Measurements from ENCODE around the gene AVP. TPM values are rescaled to one million over a fixed set of nuclear protein-coding genes. Genes with fewer than 3 reads are reported as not detected.

AVP gene
- total RNA-seq: not detected in 3 replicates
- long read RNA-seq: 0 reads

GRCh38 chr20:3084283-3084985, at the start of gene AVP:
TSS of gene AVP (minus strand) at chr20:3084724. CDS start at chr20:3084674, 50 bp downstream.
- peak; percentile 77 for DNase-seq (ENCODE audit: low spot score)
- TF ChIP-seq, protein P1, sequence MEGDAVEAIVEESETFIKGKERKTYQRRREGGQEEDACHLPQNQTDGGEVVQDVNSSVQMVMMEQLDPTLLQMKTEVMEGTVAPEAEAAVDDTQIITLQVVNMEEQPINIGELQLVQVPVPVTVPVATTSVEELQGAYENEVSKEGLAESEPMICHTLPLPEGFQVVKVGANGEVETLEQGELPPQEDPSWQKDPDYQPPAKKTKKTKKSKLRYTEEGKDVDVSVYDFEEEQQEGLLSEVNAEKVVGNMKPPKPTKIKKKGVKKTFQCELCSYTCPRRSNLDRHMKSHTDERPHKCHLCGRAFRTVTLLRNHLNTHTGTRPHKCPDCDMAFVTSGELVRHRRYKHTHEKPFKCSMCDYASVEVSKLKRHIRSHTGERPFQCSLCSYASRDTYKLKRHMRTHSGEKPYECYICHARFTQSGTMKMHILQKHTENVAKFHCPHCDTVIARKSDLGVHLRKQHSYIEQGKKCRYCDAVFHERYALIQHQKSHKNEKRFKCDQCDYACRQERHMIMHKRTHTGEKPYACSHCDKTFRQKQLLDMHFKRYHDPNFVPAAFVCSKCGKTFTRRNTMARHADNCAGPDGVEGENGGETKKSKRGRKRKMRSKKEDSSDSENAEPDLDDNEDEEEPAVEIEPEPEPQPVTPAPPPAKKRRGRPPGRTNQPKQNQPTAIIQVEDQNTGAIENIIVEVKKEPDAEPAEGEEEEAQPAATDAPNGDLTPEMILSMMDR (IDR thresholded peaks at IDR 0.05): no peak
- H3K4me3 Mint-ChIP-seq (ENCODE audit: unreplicated experiment): peak within 1 kb of the TSS; percentile 33
- peaks cover 34% of the 10 kb centered on the region for H3K27me3 Mint-ChIP-seq (ENCODE audit: low read depth)
- H3K27ac Mint-ChIP-seq (ENCODE audit: unreplicated experiment): no peak within 1 kb of the TSS
- no peaks in the 10 kb centered on the region for H3K4me1 Mint-ChIP-seq (ENCODE audit: low read depth)
- H3K9me3 Mint-ChIP-seq (ENCODE audit: low read depth): peaks cover 3% of the 10 kb centered on the region
- no peaks in the 10 kb centered on the region for H3K36me3 Mint-ChIP-seq (ENCODE audit: low read depth)

- Mint-ChIP-seq H3K9me3 (ENCODE audit: low read depth) (no peaks in the 10 kb centered on the region), H3K27ac (ENCODE audit: unreplicated experiment) (no peak overlapping the region), H3K4me3 (ENCODE audit: unreplicated experiment) (no peak overlapping the region), H3K4me1 (ENCODE audit: low read depth) (peaks cover 7% of the 10 kb centered on the region), H3K27me3 (ENCODE audit: low read depth) (no peaks in the 10 kb centered on the region), H3K36me3 (ENCODE audit: low read depth) (peaks cover 2% of the 10 kb centered on the region)
- no peak for DNase-seq (ENCODE audit: low spot score)
- TF ChIP-seq, protein P1 (IDR thresholded peaks at IDR 0.05): no peak
Measured at GRCh38 chr20:3134151-3134550, 49.6 kb upstream of the AVP start.

- H3K4me1 Mint-ChIP-seq (ENCODE audit: low read depth): peaks cover 7% of the 10 kb centered on the region
- no peak for DNase-seq (ENCODE audit: low spot score)
Measured at GRCh38 chr20:3133155-3133554, 48.6 kb upstream of the AVP start.

GRCh38 chr20:3130051-3130600, 45.6 kb upstream of the AVP start:
- Mint-ChIP-seq H3K27me3 (ENCODE audit: low read depth) (no peaks in the 10 kb centered on the region), H3K4me1 (ENCODE audit: low read depth) (peaks cover 7% of the 10 kb centered on the region), H3K27ac (ENCODE audit: unreplicated experiment) (no peak overlapping the region), H3K9me3 (ENCODE audit: low read depth) (no peaks in the 10 kb centered on the region), H3K4me3 (ENCODE audit: unreplicated experiment) (no peak overlapping the region), H3K36me3 (ENCODE audit: low read depth) (peaks cover 2% of the 10 kb centered on the region)
- no peak for DNase-seq (ENCODE audit: low spot score)
- TF ChIP-seq, protein P1 (IDR thresholded peaks at IDR 0.05): no peak

More at GRCh38 chr20:3133155-3133554, 48.6 kb upstream of the AVP start:
- Mint-ChIP-seq H3K27me3 (ENCODE audit: low read depth) (no peaks in the 10 kb centered on the region), H3K27ac (ENCODE audit: unreplicated experiment) (peak overlapping the region; percentile 54), H3K4me3 (ENCODE audit: unreplicated experiment) (no peak overlapping the region), H3K9me3 (ENCODE audit: low read depth) (no peaks in the 10 kb centered on the region), H3K36me3 (ENCODE audit: low read depth) (peaks cover under 1% of the 10 kb centered on the region)
- TF ChIP-seq, protein P1 (IDR thresholded peaks at IDR 0.05): no peak

DNA sequence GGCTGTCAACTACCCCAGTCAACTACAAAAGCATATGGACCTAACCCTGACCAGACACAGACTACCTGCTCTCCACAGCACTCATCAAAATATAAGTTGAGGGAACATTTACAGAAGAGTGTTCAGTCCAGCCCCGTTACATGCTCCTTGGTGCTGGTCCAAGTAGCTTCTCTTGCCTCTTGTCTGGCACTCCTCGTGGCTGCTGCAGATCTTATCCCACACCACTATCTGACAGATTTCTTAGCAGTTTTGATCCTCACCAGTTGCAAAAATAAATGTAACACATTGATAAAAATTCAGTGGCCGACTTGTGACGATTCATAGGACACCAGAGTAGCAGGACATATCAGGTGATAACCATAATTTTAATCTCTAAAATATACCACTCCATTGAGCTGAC, 44.6 kb upstream of the AVP start:
- H3K4me1 Mint-ChIP-seq (ENCODE audit: low read depth): peaks cover 7% of the 10 kb centered on the region
- no peaks in the 10 kb centered on the region for H3K9me3 Mint-ChIP-seq (ENCODE audit: low read depth)
- no peak overlapping the region for H3K4me3 Mint-ChIP-seq (ENCODE audit: unreplicated experiment)
- H3K36me3 Mint-ChIP-seq (ENCODE audit: low read depth): peaks cover 2% of the 10 kb centered on the region
- TF ChIP-seq, protein P1 (IDR thresholded peaks at IDR 0.05): no peak
- DNase-seq (ENCODE audit: low spot score): no peak
- H3K27ac Mint-ChIP-seq (ENCODE audit: unreplicated experiment): no peak overlapping the region
- no peaks in the 10 kb centered on the region for H3K27me3 Mint-ChIP-seq (ENCODE audit: low read depth)

All from chondrocyte (in vitro differentiated cells).